ENCODE data around the gene SLC25A27. TPM values are rescaled to one million over a fixed set of nuclear protein-coding genes. Genes with fewer than 3 reads are reported as not detected.

The SLC25A27 gene
- total and polyA plus RNA-seq, 7 donors = 2.1 to 13.3 (median 6.8) TPM

- no peaks in the 10 kb centered on the region for H3K4me1 ChIP-seq
- no peaks in the 10 kb centered on the region for H3K36me3 ChIP-seq (ENCODE audit: insufficient read depth in 1 of 2, low read depth in 1 of 2)
- 57 to 84% (median 61%) methylated on average over 1 of the region's 1 CpG for WGBS, 3 donors
- H3K9me3 ChIP-seq = no peaks in the 10 kb centered on the region
- no peak overlapping the region for H3K4me3 ChIP-seq
- intact Hi-C loops (cut with DNase I) = loop anchor here (5.0 to 10.0 kb wide), 6 partner anchors 134 to 536 kb away; partner anchors contain the start of gene RCAN2 (in 1 of the 2)
- no peak for TF ChIP-seq CTCF (IDR thresholded peaks at IDR 0.05)
- no peak for ATAC-seq
- no peak for DNase-seq
- no peak overlapping the region for H3K27ac ChIP-seq
- no peaks in the 10 kb centered on the region for H3K27me3 ChIP-seq (ENCODE audit: insufficient read depth in 3 of 3, low read length in 2 of 3)
Observed at GRCh38 chr6:46628498-46628897, 24.3 kb upstream of the SLC25A27 start.

DNA sequence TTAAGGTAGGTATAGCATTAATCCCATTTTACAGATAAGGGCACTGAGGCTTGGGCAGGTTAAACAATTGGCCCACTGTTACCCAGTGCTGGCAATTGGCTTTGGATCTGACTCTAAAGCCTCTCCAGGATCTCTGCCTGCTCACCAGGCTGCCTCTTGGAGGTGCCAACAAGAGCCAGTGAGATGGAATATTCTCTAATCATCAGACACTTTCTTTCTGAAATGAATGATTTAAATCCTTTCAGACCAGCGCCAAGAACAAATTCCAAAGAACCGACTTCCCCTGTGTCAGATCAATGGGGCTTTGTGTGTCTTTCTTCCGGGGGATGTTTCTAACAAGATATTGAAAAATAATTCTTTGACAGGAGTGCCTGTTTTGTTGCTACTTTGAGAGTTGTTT, 23.8 kb upstream of the SLC25A27 start:
- Histone ChIP-seq H3K4me1 (no peaks in the 10 kb centered on the region), H3K36me3 (ENCODE audit: insufficient read depth in 1 of 2, low read depth in 1 of 2) (no peaks in the 10 kb centered on the region), H3K4me3 (no peak overlapping the region), H3K9me3 (no peaks in the 10 kb centered on the region), H3K27ac (no peak overlapping the region), H3K27me3 (ENCODE audit: insufficient read depth in 3 of 3, low read length in 2 of 3) (no peaks in the 10 kb centered on the region)
- no peak for TF ChIP-seq CTCF (IDR thresholded peaks at IDR 0.05)
- 42 to 61% (median 44%) methylated on average over 3 of the region's 3 CpGs for WGBS, 3 donors
- no peak for DNase-seq
- intact Hi-C loops (cut with DNase I) = loop anchor here (5.0 to 10.0 kb wide), 6 partner anchors 134 to 537 kb away; partner anchors contain the start of gene RCAN2 (in 1 of the 2)
- ATAC-seq = no peak

GRCh38 chr6:46629691-46630090, 23.1 kb upstream of the SLC25A27 start:
- ATAC-seq = no peak
- TF ChIP-seq CTCF (IDR thresholded peaks at IDR 0.05) = no peak
- intact Hi-C loops (cut with DNase I) = loop anchor here (5.0 to 10.0 kb wide), 6 partner anchors 135 to 537 kb away; partner anchors contain the start of gene RCAN2 (in 1 of the 2)
- Histone ChIP-seq H3K27ac (no peak overlapping the region), H3K4me1 (no peaks in the 10 kb centered on the region), H3K9me3 (no peaks in the 10 kb centered on the region), H3K36me3 (ENCODE audit: insufficient read depth in 1 of 2, low read depth in 1 of 2) (no peaks in the 10 kb centered on the region), H3K27me3 (ENCODE audit: insufficient read depth in 3 of 3, low read length in 2 of 3) (no peaks in the 10 kb centered on the region), H3K4me3 (no peak overlapping the region)
- no peak for DNase-seq
- WGBS, 3 donors = 58 to 77% (median 65%) methylated on average over 7 of the region's 7 CpGs

DNA sequence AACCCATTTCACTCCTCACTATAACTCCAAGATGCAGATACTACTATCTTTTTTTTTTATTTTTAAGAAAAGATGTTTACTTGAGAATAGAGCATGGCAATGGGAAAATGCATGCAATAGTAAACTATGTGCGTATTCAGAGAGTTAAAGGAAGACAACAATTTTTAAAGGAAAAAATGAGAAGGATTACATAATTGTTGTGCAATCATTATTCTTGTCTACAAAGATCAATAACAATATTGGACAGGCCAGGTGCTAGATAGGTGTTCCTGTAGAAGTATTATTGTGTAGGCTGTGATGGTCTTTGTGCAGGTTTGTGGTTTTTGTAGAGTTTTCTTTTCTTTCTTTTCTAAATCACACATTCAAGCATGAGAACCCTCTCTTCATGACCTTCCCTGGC, 20.7 kb upstream of the SLC25A27 start:
- intact Hi-C loops (cut with DNase I) = no loop called here
- WGBS, 3 donors = 95 to 98% (median 97%) methylated on average over 1 of the region's 1 CpG

More for the DNA sequence above, 20.7 kb upstream of the SLC25A27 start:
- no peak for TF ChIP-seq CTCF (IDR thresholded peaks at IDR 0.05)
- no peak overlapping the region for H3K27ac ChIP-seq
- no peak overlapping the region for H3K4me3 ChIP-seq
- ATAC-seq (no peak), DNase-seq (no peak)
- no peaks in the 10 kb centered on the region for H3K36me3 ChIP-seq (ENCODE audit: insufficient read depth in 1 of 2, low read depth in 1 of 2)
- no peaks in the 10 kb centered on the region for H3K9me3 ChIP-seq
- no peaks in the 10 kb centered on the region for H3K27me3 ChIP-seq (ENCODE audit: insufficient read depth in 3 of 3, low read length in 2 of 3)
- no peaks in the 10 kb centered on the region for H3K4me1 ChIP-seq
